ENCODE results near the gene ATG2A. TPM values are rescaled to one million over a fixed set of nuclear protein-coding genes. Genes with fewer than 3 reads are reported as not detected.

Gene ATG2A
- total and polyA plus RNA-seq, 8 donors, result 12.2 to 77.6 (median 26.6) TPM

DNA sequence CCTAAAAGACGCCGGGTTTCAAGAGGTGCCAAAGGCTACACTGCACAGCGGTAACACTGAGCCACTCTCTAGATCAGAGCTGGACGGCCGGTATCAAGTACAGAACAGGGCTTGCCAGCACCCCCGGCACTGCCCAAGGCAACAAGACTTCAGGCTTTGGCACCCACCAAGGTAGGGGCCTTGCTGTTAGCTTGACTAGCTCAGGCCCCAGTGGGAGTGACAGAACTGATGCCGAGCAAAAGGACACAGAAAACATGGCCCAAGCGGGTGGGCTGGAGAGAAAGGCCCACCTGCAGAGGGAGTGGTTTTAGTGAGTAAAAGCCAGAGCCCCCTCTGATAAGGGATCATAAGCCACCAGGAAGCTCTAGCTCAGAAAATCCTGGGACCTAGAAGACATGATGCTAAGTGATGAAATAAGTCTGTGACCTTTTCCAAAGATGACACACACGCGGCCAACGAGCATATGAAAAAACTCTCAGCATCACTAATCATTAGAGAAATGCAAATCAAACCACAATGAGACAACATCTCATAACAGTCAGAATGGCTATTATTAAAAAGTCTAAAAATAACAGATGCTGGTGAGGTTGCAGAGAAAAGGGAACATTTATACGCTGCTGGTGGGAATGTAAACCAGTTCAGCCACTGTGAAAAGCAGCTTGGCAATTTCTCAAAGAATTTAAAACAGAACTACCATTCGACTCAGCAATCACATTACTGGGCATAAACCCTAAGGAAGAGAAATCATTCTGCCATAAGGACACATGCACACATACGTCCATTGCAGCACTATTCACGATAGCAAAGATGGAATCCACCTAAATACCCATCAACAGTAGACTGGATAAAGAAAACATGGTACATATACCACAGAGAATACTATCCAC is 51.5 kb downstream of the ATG2A start:
- Histone ChIP-seq H3K27ac (peak overlapping the region; percentile 71 to 94 (median 92)), H3K4me3 (peak overlapping the region in 3 of 4 donors; percentile 1 to 18 (median 2)), H3K9me3 (no peaks in the 10 kb centered on the region), H3K27me3 (no peaks in the 10 kb centered on the region), H3K4me1 (peaks cover 71 to 98% (median 81%) of the 10 kb centered on the region in 4 donors), H3K36me3 (peaks cover 0 to 11% (median 8%) of the 10 kb centered on the region in 4 donors)
- DNase-seq, result no peak
- 53 to 78% (median 65%) methylated on average over 13 to 15 of the region's 15 CpGs for WGBS, 5 donors
- peak in 2 of 3 donors; percentile 60 to 68 for TF ChIP-seq POLR2AphosphoS5 (IDR thresholded peaks at IDR 0.05)
- TF ChIP-seq, protein P1, sequence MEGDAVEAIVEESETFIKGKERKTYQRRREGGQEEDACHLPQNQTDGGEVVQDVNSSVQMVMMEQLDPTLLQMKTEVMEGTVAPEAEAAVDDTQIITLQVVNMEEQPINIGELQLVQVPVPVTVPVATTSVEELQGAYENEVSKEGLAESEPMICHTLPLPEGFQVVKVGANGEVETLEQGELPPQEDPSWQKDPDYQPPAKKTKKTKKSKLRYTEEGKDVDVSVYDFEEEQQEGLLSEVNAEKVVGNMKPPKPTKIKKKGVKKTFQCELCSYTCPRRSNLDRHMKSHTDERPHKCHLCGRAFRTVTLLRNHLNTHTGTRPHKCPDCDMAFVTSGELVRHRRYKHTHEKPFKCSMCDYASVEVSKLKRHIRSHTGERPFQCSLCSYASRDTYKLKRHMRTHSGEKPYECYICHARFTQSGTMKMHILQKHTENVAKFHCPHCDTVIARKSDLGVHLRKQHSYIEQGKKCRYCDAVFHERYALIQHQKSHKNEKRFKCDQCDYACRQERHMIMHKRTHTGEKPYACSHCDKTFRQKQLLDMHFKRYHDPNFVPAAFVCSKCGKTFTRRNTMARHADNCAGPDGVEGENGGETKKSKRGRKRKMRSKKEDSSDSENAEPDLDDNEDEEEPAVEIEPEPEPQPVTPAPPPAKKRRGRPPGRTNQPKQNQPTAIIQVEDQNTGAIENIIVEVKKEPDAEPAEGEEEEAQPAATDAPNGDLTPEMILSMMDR (IDR thresholded peaks at IDR 0.05), result no peak
- intact Hi-C loops (cut with DNase I; ENCODE audit: low total_unique reads), result no loop called here

DNA sequence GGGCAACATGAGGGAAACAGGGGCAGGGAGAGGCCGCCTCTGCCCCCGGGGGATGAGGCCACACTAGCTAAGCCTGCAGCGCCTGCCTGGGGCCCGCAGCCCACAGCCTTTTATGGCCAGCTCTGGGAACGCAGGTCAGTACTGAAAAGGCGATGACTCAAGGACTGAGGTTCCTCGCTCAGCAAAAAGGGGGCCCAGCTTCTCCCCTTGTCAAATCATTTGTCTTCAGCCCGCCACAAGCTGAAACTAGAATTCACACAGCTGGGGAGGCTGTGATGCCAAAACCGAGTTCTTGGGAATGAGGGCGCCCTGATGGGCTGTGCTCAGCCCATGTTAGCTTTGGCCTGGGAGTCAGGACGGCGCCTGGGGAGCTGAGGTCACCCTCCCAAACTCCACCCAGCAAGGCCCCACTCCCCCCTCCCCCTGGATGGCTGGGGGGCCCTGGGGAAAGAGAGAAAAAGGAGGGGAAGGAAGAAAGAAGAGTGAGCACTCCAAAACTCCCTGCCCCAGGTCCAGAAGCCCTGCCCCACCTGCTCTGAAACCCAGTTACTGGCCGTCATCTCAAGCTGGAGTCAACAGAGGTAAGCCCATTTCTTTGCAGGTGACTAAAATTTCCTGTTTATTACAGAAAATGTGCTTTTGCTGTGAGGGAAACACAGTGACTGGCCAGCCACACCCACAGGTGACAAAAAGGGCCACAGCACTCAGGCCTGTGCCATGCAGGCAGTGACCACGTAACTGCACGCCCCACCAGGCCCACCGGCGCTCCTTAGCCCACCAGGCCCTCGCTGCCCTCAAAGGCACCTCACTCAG is 52.3 kb downstream of the ATG2A start:
- intact Hi-C loops (cut with DNase I; ENCODE audit: low total_unique reads), result no loop called here
- Histone ChIP-seq H3K27ac (peak overlapping the region; percentile 71 to 94 (median 92)), H3K27me3 (no peaks in the 10 kb centered on the region), H3K4me3 (peak overlapping the region in 3 of 4 donors; percentile 1 to 23 (median 18)), H3K9me3 (no peaks in the 10 kb centered on the region), H3K4me1 (peaks cover 67 to 98% (median 77%) of the 10 kb centered on the region in 4 donors), H3K36me3 (peaks cover 5 to 19% (median 12%) of the 10 kb centered on the region in 4 donors)
- WGBS, 5 donors, result 49 to 63% (median 57%) methylated on average over 16 to 18 of the region's 18 CpGs
- TF ChIP-seq POLR2AphosphoS5 (IDR thresholded peaks at IDR 0.05) (peak; percentile 42 to 65 (median 64)), POLR2A (IDR thresholded peaks at IDR 0.05) (no peak), EP300 (IDR thresholded peaks at IDR 0.05) (peak; percentile 86)
- TF ChIP-seq, protein P1 (IDR thresholded peaks at IDR 0.05), result no peak
- DNase-seq, result peak in 1 of 2 donors; percentile 90

DNA sequence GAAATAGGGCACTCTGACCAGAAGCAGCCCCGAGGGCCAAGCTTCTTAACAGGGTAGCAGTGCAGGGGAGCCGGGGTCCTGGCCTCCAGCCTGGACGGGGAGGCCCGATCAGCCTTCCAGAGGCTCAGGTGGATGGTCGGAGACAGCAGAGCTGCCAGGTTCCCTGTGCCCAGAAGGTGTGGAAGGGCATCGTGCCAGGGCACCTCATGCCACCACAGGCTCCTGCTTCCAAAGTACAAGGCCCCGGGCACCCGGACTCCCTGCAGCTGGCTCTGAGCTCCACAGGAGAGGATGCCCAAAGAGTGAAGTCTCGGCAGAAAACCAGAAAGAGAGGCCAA is 52.9 kb downstream of the ATG2A start:
- H3K36me3 ChIP-seq, result peaks cover 11 to 24% (median 18%) of the 10 kb centered on the region in 4 donors
- WGBS, 5 donors, result 20 to 65% (median 47%) methylated on average over 8 to 9 of the region's 9 CpGs
- H3K9me3 ChIP-seq, result no peaks in the 10 kb centered on the region
- no peaks in the 10 kb centered on the region for H3K27me3 ChIP-seq
- DNase-seq, result no peak
- peak overlapping the region; percentile 71 to 94 (median 92) for H3K27ac ChIP-seq
- intact Hi-C loops (cut with DNase I; ENCODE audit: low total_unique reads), result no loop called here
- TF ChIP-seq POLR2AphosphoS5 (IDR thresholded peaks at IDR 0.05) (no peak), POLR2A (IDR thresholded peaks at IDR 0.05) (no peak), EP300 (IDR thresholded peaks at IDR 0.05) (no peak)
- TF ChIP-seq, protein P1 (IDR thresholded peaks at IDR 0.05), result no peak
- peaks cover 67 to 98% (median 75%) of the 10 kb centered on the region in 4 donors for H3K4me1 ChIP-seq
- H3K4me3 ChIP-seq, result peak overlapping the region in 3 of 4 donors; percentile 0 to 23 (median 12)

DNA sequence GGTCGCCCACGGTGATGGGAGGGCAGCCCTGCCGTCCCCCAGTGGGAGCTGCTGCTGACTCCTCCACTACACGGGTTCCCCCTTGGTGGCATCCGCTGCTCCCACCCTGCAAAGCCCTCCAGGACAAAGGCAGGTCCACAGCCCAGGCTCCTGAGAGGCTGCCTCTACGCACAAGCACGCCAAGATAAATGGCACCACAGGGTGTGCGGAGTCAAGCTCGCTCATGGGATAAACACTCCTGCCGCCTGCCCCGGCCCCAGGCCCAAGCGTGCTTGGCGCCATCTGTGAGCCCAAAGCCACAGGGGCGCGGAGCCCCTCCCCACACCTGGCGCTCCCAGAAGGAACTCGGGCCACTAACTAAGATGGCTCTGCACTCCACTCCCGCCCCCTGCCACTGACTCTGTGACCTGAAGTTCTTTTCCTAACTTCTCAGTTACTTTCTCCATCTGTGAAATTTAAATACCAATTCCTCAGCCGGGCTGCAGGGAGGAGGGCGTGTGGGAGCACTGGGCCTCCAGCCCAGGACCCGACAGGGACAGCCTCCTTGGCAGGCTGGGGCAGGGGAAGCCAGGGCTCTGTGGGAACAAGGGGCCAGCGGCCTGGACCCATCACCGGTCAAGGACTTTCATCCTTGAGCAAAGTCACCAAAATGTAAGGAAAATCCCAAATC is 53.5 kb downstream of the ATG2A start:
- H3K27ac ChIP-seq, result peak overlapping the region; percentile 71 to 94 (median 92)
- WGBS, 5 donors, result 54 to 78% (median 64%) methylated on average over 14 to 23 of the region's 23 CpGs
- TF ChIP-seq POLR2AphosphoS5 (IDR thresholded peaks at IDR 0.05) (no peak), EP300 (IDR thresholded peaks at IDR 0.05) (no peak), POLR2A (IDR thresholded peaks at IDR 0.05) (no peak)
- TF ChIP-seq, protein P1 (IDR thresholded peaks at IDR 0.05), result no peak
- H3K27me3 ChIP-seq, result no peaks in the 10 kb centered on the region
- H3K9me3 ChIP-seq, result no peaks in the 10 kb centered on the region
- H3K4me3 ChIP-seq, result peak overlapping the region in 3 of 4 donors; percentile 0 to 23 (median 12)
- peak in 1 of 2 donors; percentile 45 for DNase-seq
- intact Hi-C loops (cut with DNase I; ENCODE audit: low total_unique reads), result no loop called here
- peaks cover 67 to 98% (median 75%) of the 10 kb centered on the region in 4 donors for H3K4me1 ChIP-seq
- H3K36me3 ChIP-seq, result peaks cover 17 to 30% (median 23%) of the 10 kb centered on the region in 4 donors

Data from stomach (tissue), 9 donors.